ENCODE results near the gene DEFB119.
"Not testable (repeated sequence)": the region's sequence is repeated elsewhere in the genome, so short reads cannot be mapped to it uniquely, and the experiment has no call there.

The DEFB119 gene

GRCh38 chr20:31390490-31390889 lies at the start of gene DEFB119:
DEFB119 (minus strand) TSS chr20:31390590; CDS start chr20:31390483, 107 bp downstream.
- intact Hi-C loops (cut with DNase I): no loop called here
- no peak for DNase-seq

GRCh38 chr20:31430568-31431115 lies 40.3 kb upstream of the DEFB119 start:
- no peak for DNase-seq
- intact Hi-C loops (cut with DNase I): no loop called here

- DNase-seq; intact Hi-C loops (cut with DNase I): not testable (repeated sequence)
These were observed 37.2 kb upstream of the DEFB119 start for GRCh38 chr20:31427576-31427975.

GRCh38 chr20:31426891-31427551 lies 36.6 kb upstream of the DEFB119 start:
- DNase-seq; intact Hi-C loops (cut with DNase I): not testable (repeated sequence)

GRCh38 chr20:31425797-31426196 lies 35.4 kb upstream of the DEFB119 start:
- DNase-seq: no peak
- intact Hi-C loops (cut with DNase I): no loop called here

GRCh38 chr20:31418307-31418706 lies 27.9 kb upstream of the DEFB119 start:
- intact Hi-C loops (cut with DNase I): no loop called here
- DNase-seq: no peak

- no peak for DNase-seq
- intact Hi-C loops (cut with DNase I): no loop called here
These were observed 25.3 kb upstream of the DEFB119 start for GRCh38 chr20:31415653-31416052.

GRCh38 chr20:31414381-31414780 lies 24.0 kb upstream of the DEFB119 start:
- intact Hi-C loops (cut with DNase I): no loop called here
- DNase-seq: no peak

GRCh38 chr20:31410011-31410410 lies 19.6 kb upstream of the DEFB119 start:
- intact Hi-C loops (cut with DNase I): no loop called here
- DNase-seq: no peak

- DNase-seq: no peak
- intact Hi-C loops (cut with DNase I): no loop called here
These were observed 15.7 kb upstream of the DEFB119 start, which contains the start of gene DEFB121 for GRCh38 chr20:31406115-31406514. DEFB121 (minus strand) TSS chr20:31406215; CDS start chr20:31406152, 63 bp downstream.

GRCh38 chr20:31403886-31404285 lies 13.5 kb upstream of the DEFB119 start:
- intact Hi-C loops (cut with DNase I): no loop called here
- DNase-seq: no peak

- intact Hi-C loops (cut with DNase I): no loop called here
- no peak for DNase-seq
These were observed 4.5 kb upstream of the DEFB119 start for GRCh38 chr20:31394900-31395299.

GRCh38 chr20:31392836-31393235 lies 2.4 kb upstream of the DEFB119 start:
- no peak for DNase-seq
- intact Hi-C loops (cut with DNase I): no loop called here

GRCh38 chr20:31374346-31374745 lies 16.0 kb downstream of the DEFB119 start:
- intact Hi-C loops (cut with DNase I): no loop called here
- no peak for DNase-seq

GRCh38 chr20:31368301-31368700 lies 22.1 kb downstream of the DEFB119 start, which contains the start of gene DEFB118:
DEFB118 (plus strand) TSS chr20:31368601; CDS start chr20:31368651, 50 bp downstream.
- intact Hi-C loops (cut with DNase I): no loop called here
- no peak for DNase-seq

- intact Hi-C loops (cut with DNase I); DNase-seq: not testable (repeated sequence)
These were observed 26.1 kb downstream of the DEFB119 start for GRCh38 chr20:31364272-31364671.

- no peak for DNase-seq
- intact Hi-C loops (cut with DNase I): no loop called here
These were observed 27.1 kb downstream of the DEFB119 start for GRCh38 chr20:31363295-31363694.

- intact Hi-C loops (cut with DNase I): no loop called here
- DNase-seq: no peak
These were observed 34.4 kb downstream of the DEFB119 start for GRCh38 chr20:31355981-31356380.

GRCh38 chr20:31341470-31341869 lies 48.9 kb downstream of the DEFB119 start:
- no peak for DNase-seq
- intact Hi-C loops (cut with DNase I): no loop called here

GRCh38 chr20:31330893-31331292 lies 59.5 kb downstream of the DEFB119 start:
- intact Hi-C loops (cut with DNase I): no loop called here
- DNase-seq: no peak

All from head of caudate nucleus (tissue), 42 donors.